CD4-positive, CD25-positive, alpha-beta regulatory T cell (primary cell): ENCODE results near the gene FRMD5. TPM values are rescaled to one million over a fixed set of nuclear protein-coding genes. Genes with fewer than 3 reads are reported as not detected.
A peak's percentile ranks its signal among the peaks of the same experiment; 100 is the strongest.

Experiments
- ATAC-seq, 2 donors: fragments of 150-1000 bp; cut with Tn5 transposase; one replicate each; pipeline ENCODE4 v1.10.0; 2021; ENCODE audit warnings: low read depth in 2 of 2, moderate number of reproducible peaks in 2 of 2, moderate library complexity in 1 of 2
- DNase-seq, 3 donors: peaks; one replicate each; pipeline versions ENCODE4 v3.0.0 to v3.0.0-alpha.2; 2012 to 2022; ENCODE audit warnings: mixed read lengths in 1 of 3
- H3K27ac ChIP-seq: one replicate; pipeline ENCODE4 v1.7.0; 2013; ENCODE audit warnings: mild to moderate bottlenecking, low read length; ENCODE audit not compliant: insufficient read depth, poor library complexity, severe bottlenecking
- H3K27me3 ChIP-seq: one replicate; pipeline ENCODE4 v1.7.0; 2013; ENCODE audit warnings: low read length; ENCODE audit not compliant: control insufficient read depth, insufficient read depth
- H3K36me3 ChIP-seq: one replicate; pipeline ENCODE4 v1.7.0; 2013; ENCODE audit warnings: mild to moderate bottlenecking, low read length, moderate library complexity; ENCODE audit not compliant: control insufficient read depth, insufficient read depth
- H3K4me1 ChIP-seq: 2 replicates; pipeline ENCODE4 v1.7.0; 2013; ENCODE audit warnings: mild to moderate bottlenecking, low read length; ENCODE audit not compliant: insufficient read depth, control insufficient read depth, poor library complexity, severe bottlenecking
- H3K4me3 ChIP-seq: one replicate; pipeline ENCODE4 v1.7.0; 2013; ENCODE audit warnings: low read depth, mild to moderate bottlenecking, low read length, moderate library complexity
- H3K9me3 ChIP-seq, 2 experiments: 1 replicate in 1 of 2; 2 replicates in 1 of 2; pipeline ENCODE4 v1.7.0; 2013; ENCODE audit warnings: low read length in 2 of 2, mild to moderate bottlenecking in 1 of 2, moderate library complexity in 1 of 2; ENCODE audit not compliant: control insufficient read depth in 2 of 2
- H3K27ac Mint-ChIP-seq, 3 donors: one replicate each; pipeline ENCODE4 v1.8.0; 2020 to 2022; ENCODE audit warnings: mild to moderate bottlenecking in 3 of 3, mixed read lengths in 3 of 3, moderate library complexity in 2 of 3
- H3K27me3 Mint-ChIP-seq: one replicate; pipeline ENCODE4 v1.8.0; 2022; ENCODE audit warnings: mild to moderate bottlenecking, mixed read lengths
- H3K36me3 Mint-ChIP-seq: one replicate; pipeline ENCODE4 v1.8.0; 2020; ENCODE audit warnings: mixed read lengths
- H3K4me1 Mint-ChIP-seq, 4 donors: one replicate each; pipeline ENCODE4 v1.8.0; 2020 to 2022; ENCODE audit warnings: mixed read lengths in 4 of 4, mild to moderate bottlenecking in 1 of 4
- H3K4me3 Mint-ChIP-seq, 4 donors: one replicate each; pipeline ENCODE4 v1.8.0; 2020 to 2022; ENCODE audit warnings: mild to moderate bottlenecking in 4 of 4, mixed read lengths in 4 of 4, moderate library complexity in 3 of 4
- H3K9me3 Mint-ChIP-seq, 7 donors: one replicate each; pipeline ENCODE4 v1.8.0; 2020 to 2022; ENCODE audit warnings: mixed read lengths in 7 of 7, mild to moderate bottlenecking in 3 of 7, moderate library complexity in 2 of 7
- polyA plus RNA-seq, 4 donors: library from polyadenylated mRNA; unstranded; fragments of 300-500 nt; fragmentation: Illumina TruSeq; gene quantifications; one replicate each; pipeline ENCODE4 v1.2.3, GENCODE V29; 2021
- total RNA-seq: library from RNA; stranded (reverse); gene quantifications from one replicate; pipeline ENCODE4 v1.2.3, GENCODE V29; 2022

The FRMD5 gene
- total and polyA plus RNA-seq, 5 donors from 2014 or later = 0.24 to 1.1 (median 0.35) TPM; not detected in 1

DNA sequence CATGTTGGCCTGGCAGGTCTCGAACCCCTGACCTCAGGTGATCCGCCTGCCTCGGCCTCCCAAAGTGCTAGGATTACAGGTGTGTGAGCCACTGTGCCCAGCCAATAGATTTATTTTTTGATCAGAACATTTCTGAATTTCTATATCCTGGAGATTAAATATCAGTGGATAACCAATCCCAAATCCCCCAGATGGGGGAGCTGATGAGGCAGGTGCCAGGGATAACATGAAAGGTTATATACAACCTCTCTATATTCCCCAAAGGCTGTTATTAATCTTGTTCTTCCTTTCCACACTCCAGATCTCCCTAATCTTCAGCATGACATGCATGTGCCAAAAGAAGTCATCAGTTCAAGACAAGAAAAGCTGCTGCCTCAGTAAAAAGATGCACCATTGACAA lies 256.0 kb downstream of the FRMD5 start:
- H3K4me1 ChIP-seq = no peaks in the 10 kb centered on the region
- Mint-ChIP-seq H3K9me3 (peaks cover 0 to 2% (median 0%) of the 10 kb centered on the region in 7 donors), H3K4me1 (no peaks in the 10 kb centered on the region), H3K4me3 (no peak overlapping the region), H3K27ac (no peak overlapping the region), H3K27me3 (peaks cover 18% of the 10 kb centered on the region), H3K36me3 (no peaks in the 10 kb centered on the region)
- DNase-seq (peak in 1 of 3 donors; percentile 12), ATAC-seq (no peak)
- H3K27ac ChIP-seq = no peak overlapping the region
- no peaks in the 10 kb centered on the region for H3K9me3 ChIP-seq
- no peak overlapping the region for H3K4me3 ChIP-seq
- peaks cover 3% of the 10 kb centered on the region for H3K27me3 ChIP-seq
- no peaks in the 10 kb centered on the region for H3K36me3 ChIP-seq

DNA sequence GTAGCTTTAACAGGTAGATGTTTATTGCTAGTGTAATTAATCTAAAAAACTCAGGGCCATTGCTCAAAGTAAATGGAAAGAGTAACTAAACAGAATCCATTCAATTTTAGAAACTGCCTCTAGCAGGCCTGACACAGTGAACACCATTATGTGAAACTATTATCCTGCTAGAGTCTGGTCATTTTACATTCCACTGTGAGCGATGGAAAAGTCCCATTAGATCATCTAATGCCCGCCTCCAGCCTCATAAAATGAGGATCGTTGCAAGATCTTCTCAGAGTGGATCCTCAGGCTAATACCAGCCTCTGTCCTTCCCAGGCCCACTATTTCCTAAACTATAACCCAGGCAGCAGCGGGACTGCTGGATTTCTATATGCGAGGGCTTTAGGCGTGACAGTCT lies 260.6 kb downstream of the FRMD5 start:
- Mint-ChIP-seq H3K4me3 (no peak overlapping the region), H3K27ac (no peak overlapping the region), H3K27me3 (peaks cover 40% of the 10 kb centered on the region), H3K36me3 (no peaks in the 10 kb centered on the region), H3K4me1 (no peaks in the 10 kb centered on the region), H3K9me3 (peaks cover 0 to 2% (median 0%) of the 10 kb centered on the region in 7 donors)
- DNase-seq = no peak
- no peaks in the 10 kb centered on the region for H3K36me3 ChIP-seq
- no peaks in the 10 kb centered on the region for H3K4me1 ChIP-seq
- ATAC-seq = no peak
- H3K27me3 ChIP-seq = peaks cover 4% of the 10 kb centered on the region
- no peaks in the 10 kb centered on the region for H3K9me3 ChIP-seq
- no peak overlapping the region for H3K27ac ChIP-seq
- no peak overlapping the region for H3K4me3 ChIP-seq

DNA sequence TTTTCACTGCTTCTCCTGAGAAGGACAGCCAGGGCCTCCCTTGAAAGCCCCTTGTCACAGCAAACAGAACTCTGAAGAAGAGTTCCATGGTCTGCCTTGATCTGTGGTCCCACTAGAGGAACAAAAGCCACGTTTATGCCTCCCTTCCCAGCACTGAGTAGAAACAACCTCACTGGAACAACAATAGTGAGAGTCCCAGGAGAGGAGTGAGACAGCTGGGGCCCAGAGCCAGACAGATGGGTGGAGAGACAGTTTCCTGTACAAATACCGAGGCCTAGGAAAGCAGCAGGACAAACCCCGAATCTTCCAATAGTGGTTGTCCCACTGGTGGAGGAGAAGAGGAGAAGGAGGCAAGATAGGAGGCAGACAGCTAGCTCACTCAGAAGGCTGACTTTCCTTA lies 262.2 kb downstream of the FRMD5 start:
- H3K9me3 ChIP-seq = no peaks in the 10 kb centered on the region
- Mint-ChIP-seq H3K9me3 (peaks cover 0 to 2% (median 0%) of the 10 kb centered on the region in 7 donors), H3K36me3 (no peaks in the 10 kb centered on the region), H3K4me1 (no peaks in the 10 kb centered on the region), H3K4me3 (no peak overlapping the region), H3K27me3 (peaks cover 44% of the 10 kb centered on the region), H3K27ac (no peak overlapping the region)
- H3K4me3 ChIP-seq = no peak overlapping the region
- H3K27me3 ChIP-seq = peaks cover 4% of the 10 kb centered on the region
- no peak overlapping the region for H3K27ac ChIP-seq
- ATAC-seq (no peak), DNase-seq (no peak)
- no peaks in the 10 kb centered on the region for H3K36me3 ChIP-seq
- H3K4me1 ChIP-seq = no peaks in the 10 kb centered on the region

DNA sequence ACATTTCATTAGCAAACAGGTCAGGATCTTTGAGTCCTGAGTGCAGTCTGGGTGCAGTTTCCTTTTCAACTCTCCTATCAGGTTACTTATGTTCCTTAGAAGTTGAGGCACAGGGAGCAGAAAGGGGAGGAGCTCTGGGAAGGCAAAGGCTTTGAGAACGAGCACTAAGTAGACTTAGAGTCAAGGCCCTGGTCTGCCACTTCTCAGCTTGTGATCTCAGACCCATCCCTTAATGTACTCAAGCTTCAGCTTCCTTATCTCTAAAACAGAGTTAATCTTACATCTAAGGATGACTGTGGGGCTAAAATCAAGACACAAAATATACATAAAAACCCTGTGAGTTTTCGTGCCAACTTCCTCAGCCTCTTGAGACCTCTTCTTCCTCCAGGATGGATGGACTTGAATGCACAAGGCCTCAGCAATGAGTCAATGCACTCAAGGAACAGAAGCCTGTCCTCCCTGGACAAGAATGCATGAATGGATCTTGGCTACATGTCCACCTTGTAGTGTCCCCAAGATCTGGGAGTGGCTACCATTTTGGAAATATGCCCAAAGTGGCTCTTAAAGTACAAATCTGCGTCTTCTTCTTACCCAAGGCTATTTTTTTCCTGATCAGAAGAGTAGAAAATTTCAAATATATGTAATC lies 263.2 kb downstream of the FRMD5 start:
- no peaks in the 10 kb centered on the region for H3K4me1 ChIP-seq
- H3K36me3 Mint-ChIP-seq = no peaks in the 10 kb centered on the region
- H3K9me3 ChIP-seq = no peaks in the 10 kb centered on the region
- H3K4me3 ChIP-seq = no peak overlapping the region
- H3K36me3 ChIP-seq = no peaks in the 10 kb centered on the region
- H3K27me3 ChIP-seq = peaks cover 4% of the 10 kb centered on the region
- H3K27me3 Mint-ChIP-seq = peaks cover 44% of the 10 kb centered on the region
- no peak overlapping the region for H3K4me3 Mint-ChIP-seq
- no peak for DNase-seq
- no peak overlapping the region for H3K27ac Mint-ChIP-seq
- H3K27ac ChIP-seq = no peak overlapping the region
- H3K9me3 Mint-ChIP-seq = peaks cover 0 to 2% (median 0%) of the 10 kb centered on the region in 7 donors
- no peak for ATAC-seq
- no peaks in the 10 kb centered on the region for H3K4me1 Mint-ChIP-seq

- Histone ChIP-seq H3K4me3 (no peak overlapping the region), H3K4me1 (no peaks in the 10 kb centered on the region), H3K36me3 (no peaks in the 10 kb centered on the region), H3K9me3 (no peaks in the 10 kb centered on the region), H3K27ac (no peak overlapping the region), H3K27me3 (peaks cover 4% of the 10 kb centered on the region)
- DNase-seq (no peak), ATAC-seq (no peak)
- H3K27ac Mint-ChIP-seq = no peak overlapping the region
- H3K4me1 Mint-ChIP-seq = no peaks in the 10 kb centered on the region
- no peak overlapping the region for H3K4me3 Mint-ChIP-seq
- no peaks in the 10 kb centered on the region for H3K36me3 Mint-ChIP-seq
- no peaks in the 10 kb centered on the region for H3K9me3 Mint-ChIP-seq
- H3K27me3 Mint-ChIP-seq = peaks cover 45% of the 10 kb centered on the region
Measured at GRCh38 chr15:43931119-43931518, 264.0 kb downstream of the FRMD5 start.

- Histone ChIP-seq H3K9me3 (no peaks in the 10 kb centered on the region), H3K27ac (no peak overlapping the region), H3K36me3 (no peaks in the 10 kb centered on the region), H3K4me3 (no peak overlapping the region), H3K27me3 (peaks cover 4% of the 10 kb centered on the region), H3K4me1 (no peaks in the 10 kb centered on the region)
- no peaks in the 10 kb centered on the region for H3K4me1 Mint-ChIP-seq
- DNase-seq (no peak), ATAC-seq (no peak)
- no peak overlapping the region for H3K4me3 Mint-ChIP-seq
- H3K36me3 Mint-ChIP-seq = no peaks in the 10 kb centered on the region
- no peak overlapping the region for H3K27ac Mint-ChIP-seq
- peaks cover 45% of the 10 kb centered on the region for H3K27me3 Mint-ChIP-seq
- peaks cover 0 to 1% (median 0%) of the 10 kb centered on the region in 7 donors for H3K9me3 Mint-ChIP-seq
Measured at GRCh38 chr15:43930556-43930955, 264.5 kb downstream of the FRMD5 start.

GRCh38 chr15:43930079-43930478 lies 265.0 kb downstream of the FRMD5 start:
- ATAC-seq = no peak
- no peaks in the 10 kb centered on the region for H3K36me3 Mint-ChIP-seq
- H3K27ac ChIP-seq = no peak overlapping the region

GRCh38 chr15:43928152-43928551 lies 266.9 kb downstream of the FRMD5 start:
- peaks cover 0 to 2% (median 0%) of the 10 kb centered on the region in 7 donors for H3K9me3 Mint-ChIP-seq
- Histone ChIP-seq H3K36me3 (no peaks in the 10 kb centered on the region), H3K27me3 (no peaks in the 10 kb centered on the region), H3K27ac (no peak overlapping the region), H3K9me3 (no peaks in the 10 kb centered on the region), H3K4me1 (no peaks in the 10 kb centered on the region), H3K4me3 (no peak overlapping the region)
- no peaks in the 10 kb centered on the region for H3K4me1 Mint-ChIP-seq
- DNase-seq (no peak), ATAC-seq (no peak)
- H3K27me3 Mint-ChIP-seq = peaks cover 33% of the 10 kb centered on the region
- H3K36me3 Mint-ChIP-seq = no peaks in the 10 kb centered on the region
- H3K27ac Mint-ChIP-seq = no peak overlapping the region
- H3K4me3 Mint-ChIP-seq = no peak overlapping the region

More at GRCh38 chr15:43930079-43930478, 265.0 kb downstream of the FRMD5 start:
- Histone ChIP-seq H3K9me3 (no peaks in the 10 kb centered on the region), H3K36me3 (no peaks in the 10 kb centered on the region), H3K4me1 (no peaks in the 10 kb centered on the region), H3K27me3 (peaks cover 4% of the 10 kb centered on the region), H3K4me3 (no peak overlapping the region)
- H3K27me3 Mint-ChIP-seq = peaks cover 44% of the 10 kb centered on the region
- no peak for DNase-seq
- no peak overlapping the region for H3K4me3 Mint-ChIP-seq
- H3K27ac Mint-ChIP-seq = no peak overlapping the region
- H3K9me3 Mint-ChIP-seq = peaks cover 0 to 2% (median 0%) of the 10 kb centered on the region in 7 donors
- no peaks in the 10 kb centered on the region for H3K4me1 Mint-ChIP-seq
